ENCODE measurements around the gene COL5A3.

COL5A3 gene

DNA sequence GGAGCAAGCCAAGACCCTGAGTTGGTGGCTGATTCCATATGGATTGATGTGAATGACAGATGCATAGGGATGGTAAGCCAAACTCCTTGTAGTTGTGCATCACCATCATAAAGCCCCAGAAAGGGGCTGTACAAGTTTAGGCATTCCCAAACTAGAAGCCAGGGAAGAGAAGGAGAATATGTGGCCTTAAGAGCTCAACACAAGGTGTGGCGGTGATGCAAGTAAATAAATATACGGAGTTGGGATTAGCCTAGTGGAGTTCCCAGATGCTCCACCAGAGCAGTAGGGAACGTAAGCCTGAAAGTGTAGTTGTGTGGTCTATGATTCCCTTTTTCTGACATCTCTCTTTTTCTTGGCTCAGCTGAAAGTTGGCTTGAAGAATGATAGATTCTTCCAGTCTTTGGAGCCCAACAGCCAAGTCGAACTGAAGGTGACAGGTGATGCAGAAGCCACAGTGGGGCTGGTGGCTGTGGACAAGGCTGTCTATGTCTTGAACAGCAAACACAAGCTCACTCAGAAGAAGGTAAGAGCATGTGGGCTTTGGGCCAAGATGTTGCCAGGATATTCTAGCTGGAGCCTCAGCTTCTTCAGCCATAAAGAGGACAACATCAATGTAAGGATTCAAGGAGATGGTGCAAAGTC lies 33.1 kb upstream of the COL5A3 start:
- Histone ChIP-seq H3K9me3 (ENCODE audit: severe bottlenecking) (peaks cover 6% of the 10 kb centered on the region), H3K4me1 (ENCODE audit: insufficient read depth, poor library complexity, severe bottlenecking) (no peaks in the 10 kb centered on the region), H3K27me3 (ENCODE audit: insufficient read depth, poor library complexity, severe bottlenecking) (no peaks in the 10 kb centered on the region), H3K36me3 (ENCODE audit: low read depth) (no peaks in the 10 kb centered on the region), H3K27ac (ENCODE audit: poor library complexity, severe bottlenecking) (no peak overlapping the region), H3K4me3 (ENCODE audit: severe bottlenecking) (no peak overlapping the region)
- ATAC-seq (ENCODE audit: low read depth), result no peak
- no peak for DNase-seq (ENCODE audit: low spot score)
- TF ChIP-seq, protein P1, sequence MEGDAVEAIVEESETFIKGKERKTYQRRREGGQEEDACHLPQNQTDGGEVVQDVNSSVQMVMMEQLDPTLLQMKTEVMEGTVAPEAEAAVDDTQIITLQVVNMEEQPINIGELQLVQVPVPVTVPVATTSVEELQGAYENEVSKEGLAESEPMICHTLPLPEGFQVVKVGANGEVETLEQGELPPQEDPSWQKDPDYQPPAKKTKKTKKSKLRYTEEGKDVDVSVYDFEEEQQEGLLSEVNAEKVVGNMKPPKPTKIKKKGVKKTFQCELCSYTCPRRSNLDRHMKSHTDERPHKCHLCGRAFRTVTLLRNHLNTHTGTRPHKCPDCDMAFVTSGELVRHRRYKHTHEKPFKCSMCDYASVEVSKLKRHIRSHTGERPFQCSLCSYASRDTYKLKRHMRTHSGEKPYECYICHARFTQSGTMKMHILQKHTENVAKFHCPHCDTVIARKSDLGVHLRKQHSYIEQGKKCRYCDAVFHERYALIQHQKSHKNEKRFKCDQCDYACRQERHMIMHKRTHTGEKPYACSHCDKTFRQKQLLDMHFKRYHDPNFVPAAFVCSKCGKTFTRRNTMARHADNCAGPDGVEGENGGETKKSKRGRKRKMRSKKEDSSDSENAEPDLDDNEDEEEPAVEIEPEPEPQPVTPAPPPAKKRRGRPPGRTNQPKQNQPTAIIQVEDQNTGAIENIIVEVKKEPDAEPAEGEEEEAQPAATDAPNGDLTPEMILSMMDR (IDR thresholded peaks at IDR 0.05; ENCODE audit: poor library complexity, severe bottlenecking), result no peak

DNA sequence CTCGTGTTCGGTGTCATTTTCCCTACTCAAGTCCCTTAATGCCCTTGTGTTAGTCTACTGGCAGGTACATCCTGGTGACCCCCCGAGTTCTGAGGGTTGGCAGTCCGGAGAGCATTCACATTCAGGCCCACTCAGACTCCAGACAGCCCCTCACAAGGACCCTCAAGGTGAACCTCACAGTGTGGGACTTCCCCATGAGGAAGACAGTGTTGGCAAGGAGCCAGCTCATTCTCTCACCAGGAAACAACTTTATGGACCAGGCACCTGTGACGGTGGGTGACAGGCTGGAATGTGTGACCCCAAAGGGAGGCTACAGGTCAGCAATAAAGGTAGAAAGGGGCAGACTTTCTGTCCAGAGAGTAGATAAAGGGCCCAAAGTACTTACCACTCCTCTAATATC lies 27.5 kb upstream of the COL5A3 start:
- TF ChIP-seq, protein P1 (IDR thresholded peaks at IDR 0.05; ENCODE audit: poor library complexity, severe bottlenecking), result no peak
- H3K4me3 ChIP-seq (ENCODE audit: severe bottlenecking), result no peak overlapping the region

DNA sequence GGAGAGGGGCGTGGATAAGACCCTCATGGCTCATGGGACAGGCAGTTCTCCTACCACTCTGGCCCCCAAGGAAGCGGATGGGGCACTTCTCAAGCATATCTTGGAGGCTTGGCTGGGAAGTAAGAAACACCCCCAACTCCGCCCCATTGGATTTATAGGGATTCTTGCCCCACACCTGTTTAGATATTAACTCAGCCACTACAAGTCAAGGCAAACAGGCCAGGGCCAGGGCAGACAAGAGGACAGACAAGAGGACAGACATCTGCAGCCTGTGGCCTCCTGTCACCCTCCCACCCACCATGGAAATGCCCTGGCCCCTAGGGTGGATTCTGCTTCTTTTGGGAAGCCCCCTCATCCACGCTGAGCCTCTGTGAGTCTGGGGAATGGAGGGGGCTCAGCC lies 27.1 kb upstream of the COL5A3 start:
- Histone ChIP-seq H3K27ac (ENCODE audit: poor library complexity, severe bottlenecking) (no peak overlapping the region), H3K36me3 (ENCODE audit: low read depth) (no peaks in the 10 kb centered on the region), H3K27me3 (ENCODE audit: insufficient read depth, poor library complexity, severe bottlenecking) (peaks cover 23% of the 10 kb centered on the region), H3K9me3 (ENCODE audit: severe bottlenecking) (no peaks in the 10 kb centered on the region), H3K4me1 (ENCODE audit: insufficient read depth, poor library complexity, severe bottlenecking) (no peaks in the 10 kb centered on the region), H3K4me3 (ENCODE audit: severe bottlenecking) (no peak overlapping the region)
- TF ChIP-seq, protein P1 (IDR thresholded peaks at IDR 0.05; ENCODE audit: poor library complexity, severe bottlenecking), result no peak
- DNase-seq (ENCODE audit: low spot score), result no peak
- ATAC-seq (ENCODE audit: low read depth), result no peak

More for the DNA sequence above, 27.5 kb upstream of the COL5A3 start:
- H3K9me3 ChIP-seq (ENCODE audit: severe bottlenecking), result no peaks in the 10 kb centered on the region
- no peak overlapping the region for H3K27ac ChIP-seq (ENCODE audit: poor library complexity, severe bottlenecking)
- no peaks in the 10 kb centered on the region for H3K36me3 ChIP-seq (ENCODE audit: low read depth)
- ATAC-seq (ENCODE audit: low read depth) (no peak), DNase-seq (ENCODE audit: low spot score) (no peak)
- no peaks in the 10 kb centered on the region for H3K4me1 ChIP-seq (ENCODE audit: insufficient read depth, poor library complexity, severe bottlenecking)
- peaks cover 19% of the 10 kb centered on the region for H3K27me3 ChIP-seq (ENCODE audit: insufficient read depth, poor library complexity, severe bottlenecking)

DNA sequence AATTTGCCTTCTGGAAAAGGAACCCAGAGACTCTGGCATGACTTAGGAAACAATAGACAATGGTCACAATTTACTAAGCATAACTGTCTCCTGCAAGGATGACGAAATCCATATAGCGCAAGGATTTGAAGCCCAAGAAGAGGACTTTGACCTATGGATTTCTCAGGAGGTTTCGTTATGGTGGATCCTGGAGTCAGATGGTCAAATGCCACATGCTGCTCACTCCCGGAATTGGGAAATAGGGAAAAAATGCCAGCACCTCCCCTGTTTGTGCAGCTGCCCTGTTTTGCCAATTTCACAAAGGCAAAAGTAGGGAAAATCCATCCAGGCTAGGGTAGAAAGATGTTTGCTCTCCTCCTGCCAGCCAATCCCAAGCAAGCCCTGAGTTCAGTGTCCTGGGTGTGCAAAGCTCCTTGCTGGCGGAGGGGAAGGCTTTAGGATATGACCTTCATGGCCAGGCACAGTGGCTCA lies 26.3 kb upstream of the COL5A3 start:
- no peak overlapping the region for H3K27ac ChIP-seq (ENCODE audit: poor library complexity, severe bottlenecking)
- no peaks in the 10 kb centered on the region for H3K36me3 ChIP-seq (ENCODE audit: low read depth)
- TF ChIP-seq, protein P1 (IDR thresholded peaks at IDR 0.05; ENCODE audit: poor library complexity, severe bottlenecking), result no peak
- DNase-seq (ENCODE audit: low spot score), result no peak
- no peaks in the 10 kb centered on the region for H3K9me3 ChIP-seq (ENCODE audit: severe bottlenecking)
- ATAC-seq (ENCODE audit: low read depth), result no peak
- no peaks in the 10 kb centered on the region for H3K4me1 ChIP-seq (ENCODE audit: insufficient read depth, poor library complexity, severe bottlenecking)
- peaks cover 26% of the 10 kb centered on the region for H3K27me3 ChIP-seq (ENCODE audit: insufficient read depth, poor library complexity, severe bottlenecking)
- no peak overlapping the region for H3K4me3 ChIP-seq (ENCODE audit: severe bottlenecking)

DNA sequence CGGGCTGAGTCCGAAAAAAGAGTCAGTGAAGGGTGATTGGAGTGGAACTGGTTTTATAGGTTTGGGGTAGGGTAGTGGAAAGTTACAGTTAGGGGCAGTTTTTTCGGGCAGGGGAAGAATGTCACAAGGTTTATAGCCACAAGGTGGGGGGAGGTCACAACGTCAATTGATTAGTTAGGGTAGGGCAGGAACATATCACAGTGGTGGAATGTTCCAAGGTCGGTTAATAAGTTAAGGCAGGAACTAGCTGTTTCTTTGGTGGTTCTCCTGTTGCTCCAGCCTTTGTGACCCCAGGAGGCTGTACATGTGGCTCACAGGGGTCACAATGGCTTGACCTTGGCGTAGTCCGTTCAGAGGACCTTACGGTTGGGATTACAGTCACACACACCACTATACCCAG lies 23.3 kb upstream of the COL5A3 start:
- H3K4me3 ChIP-seq (ENCODE audit: severe bottlenecking), result no peak overlapping the region
- no peaks in the 10 kb centered on the region for H3K9me3 ChIP-seq (ENCODE audit: severe bottlenecking)
- no peaks in the 10 kb centered on the region for H3K36me3 ChIP-seq (ENCODE audit: low read depth)
- ATAC-seq (ENCODE audit: low read depth) (no peak), DNase-seq (ENCODE audit: low spot score) (no peak)
- H3K27me3 ChIP-seq (ENCODE audit: insufficient read depth, poor library complexity, severe bottlenecking), result peaks cover 26% of the 10 kb centered on the region
- no peaks in the 10 kb centered on the region for H3K4me1 ChIP-seq (ENCODE audit: insufficient read depth, poor library complexity, severe bottlenecking)
- TF ChIP-seq, protein P1 (IDR thresholded peaks at IDR 0.05; ENCODE audit: poor library complexity, severe bottlenecking), result no peak
- no peak overlapping the region for H3K27ac ChIP-seq (ENCODE audit: poor library complexity, severe bottlenecking)
